ENCODE results near the gene SERTAD2. TPM values are rescaled to one million over a fixed set of nuclear protein-coding genes. Genes with fewer than 3 reads are reported as not detected.
A peak's percentile ranks its signal among the peaks of the same experiment; 100 is the strongest.

SERTAD2 gene
- total and polyA plus RNA-seq, 9 donors: 9.9 to 26.8 (median 20.8) TPM

GRCh38 chr2:64609942-64610281 lies 43.8 kb downstream of the SERTAD2 start:
- no peak for TF ChIP-seq CTCF (IDR thresholded peaks at IDR 0.05)
- TF ChIP-seq EP300 (IDR thresholded peaks at IDR 0.05): no peak
- TF ChIP-seq POLR2A (IDR thresholded peaks at IDR 0.05): no peak
- intact Hi-C loops (cut with DNase I): no loop called here
- Histone ChIP-seq H3K9me3 (no peaks in the 10 kb centered on the region), H3K4me1 (ENCODE audit: insufficient read depth) (peaks cover 4% of the 10 kb centered on the region), H3K4me3 (no peak overlapping the region), H3K27ac (no peak overlapping the region), H3K27me3 (no peaks in the 10 kb centered on the region), H3K36me3 (no peaks in the 10 kb centered on the region)
- peak in 1 of 5 donors; percentile 22 for DNase-seq
- WGBS, 3 donors: 70 to 81% (median 79%) methylated on average over 3 of the region's 3 CpGs

GRCh38 chr2:64609227-64609941 lies 44.3 kb downstream of the SERTAD2 start:
- Histone ChIP-seq H3K36me3 (no peaks in the 10 kb centered on the region), H3K4me1 (ENCODE audit: insufficient read depth) (peaks cover 6% of the 10 kb centered on the region), H3K9me3 (no peaks in the 10 kb centered on the region), H3K27me3 (no peaks in the 10 kb centered on the region), H3K4me3 (peak overlapping the region; percentile 33), H3K27ac (peak overlapping the region in 1 of 2 donors; percentile 1)
- WGBS, 3 donors: 10 to 18% (median 16%) methylated on average over 29 to 74 of the region's 74 CpGs
- intact Hi-C loops (cut with DNase I): no loop called here
- TF ChIP-seq EP300 (IDR thresholded peaks at IDR 0.05) (no peak), CTCF (IDR thresholded peaks at IDR 0.05) (peak in 2 of 3 donors; percentile 30 to 31)
- DNase-seq: peak; percentile 31 to 76 (median 58)

- TF ChIP-seq CTCF (IDR thresholded peaks at IDR 0.05): no peak
- TF ChIP-seq EP300 (IDR thresholded peaks at IDR 0.05): no peak
- TF ChIP-seq POLR2A (IDR thresholded peaks at IDR 0.05): no peak
- peak overlapping the region; percentile 33 for H3K4me3 ChIP-seq
- H3K4me1 ChIP-seq (ENCODE audit: insufficient read depth): peaks cover 6% of the 10 kb centered on the region
- H3K36me3 ChIP-seq: no peaks in the 10 kb centered on the region
- peak in 1 of 5 donors; percentile 33 for DNase-seq
- WGBS, 3 donors: 22 to 44% (median 36%) methylated on average over 14 to 20 of the region's 20 CpGs
- no peaks in the 10 kb centered on the region for H3K9me3 ChIP-seq
- H3K27me3 ChIP-seq: no peaks in the 10 kb centered on the region
- peak overlapping the region in 1 of 2 donors; percentile 1 for H3K27ac ChIP-seq
- intact Hi-C loops (cut with DNase I): no loop called here
Measured at GRCh38 chr2:64608867-64609226, 44.9 kb downstream of the SERTAD2 start.

GRCh38 chr2:64607381-64608304 lies 46.1 kb downstream of the SERTAD2 start:
- WGBS, 3 donors: 76 to 86% (median 77%) methylated on average over 18 of the region's 18 CpGs
- no peaks in the 10 kb centered on the region for H3K9me3 ChIP-seq
- DNase-seq: peak in 1 of 5 donors; percentile 36
- TF ChIP-seq POLR2A (IDR thresholded peaks at IDR 0.05) (no peak), EP300 (IDR thresholded peaks at IDR 0.05) (no peak), CTCF (IDR thresholded peaks at IDR 0.05) (no peak)
- no peak overlapping the region for H3K4me3 ChIP-seq
- no peaks in the 10 kb centered on the region for H3K27me3 ChIP-seq
- peaks cover 6% of the 10 kb centered on the region for H3K4me1 ChIP-seq (ENCODE audit: insufficient read depth)
- no peak overlapping the region for H3K27ac ChIP-seq
- no peaks in the 10 kb centered on the region for H3K36me3 ChIP-seq
- intact Hi-C loops (cut with DNase I): no loop called here
